22Rv1 (cell line): ENCODE results near the gene DSTN.

Experiments used
- CTCF ChIP-seq: fragments of 450-650 bp; IDR thresholded peaks from 2 replicates; pipeline ENCODE4 v1.5.1; 2017; ENCODE audit warnings: mild to moderate bottlenecking
- ZFX ChIP-seq: fragments of 450-650 bp; IDR thresholded peaks from 2 replicates; pipeline ENCODE4 v1.6.1; 2017; ENCODE audit warnings: antibody characterized with exemption, borderline replicate concordance

GRCh38 chr20:17579369-17580039 lies 9.6 kb downstream of the DSTN start:
- TF ChIP-seq CTCF (no peak), ZFX (no peak)
